ENCODE measurements around the gene C2.

The C2 gene

DNA sequence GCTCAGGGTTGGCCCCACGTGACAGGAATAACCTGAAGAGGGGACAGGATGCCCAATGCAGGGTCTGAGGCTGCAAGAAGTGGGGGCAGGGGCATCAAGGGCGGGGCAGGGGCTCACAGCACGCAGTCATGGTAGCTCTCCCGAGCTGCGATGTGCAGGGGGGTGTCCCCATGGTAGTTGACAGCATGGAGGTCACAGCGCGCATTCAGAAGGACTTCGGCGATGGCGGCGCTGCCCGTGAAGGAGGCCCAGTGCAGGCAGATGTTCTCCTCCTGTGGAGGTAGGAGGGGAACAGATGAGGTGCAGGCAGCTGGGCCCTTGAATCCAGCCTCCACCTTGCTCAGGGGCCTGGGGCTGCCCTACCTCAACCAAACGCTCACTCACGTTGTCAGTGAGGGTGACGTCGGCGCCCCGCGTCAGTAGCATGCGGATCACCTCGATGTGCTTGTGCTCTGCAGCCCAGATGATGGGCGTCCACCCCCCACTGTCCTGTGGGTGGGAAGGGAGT lies 42.9 kb upstream of the C2 start:
- Histone ChIP-seq H3K4me3 (ENCODE audit: low read depth in 1 of 2, low read length in 2 of 2) (no peak overlapping the region), H3K9me3 (ENCODE audit: insufficient read depth, low read length, severe bottlenecking) (no peaks in the 10 kb centered on the region), H3K4me1 (ENCODE audit: insufficient read depth, low read length) (no peaks in the 10 kb centered on the region), H3K4me2 (ENCODE audit: insufficient read depth, low read length) (no peak overlapping the region), H4K20me1 (ENCODE audit: insufficient read depth, low read length) (peaks cover 29% of the 10 kb centered on the region), H3K79me2 (ENCODE audit: insufficient read depth, low read length) (0 out of 2 replicates have a peak, but pooled peaks cover 4% of the 10 kb centered on the region), H3K36me3 (ENCODE audit: insufficient read depth, low read length) (peaks cover 95% of the 10 kb centered on the region), H2AFZ (ENCODE audit: low read depth, low read length) (no peak overlapping the region), H3K27ac (ENCODE audit: low read length) (no peak overlapping the region), H3K27me3 (ENCODE audit: insufficient read depth, low read length, poor library complexity) (no peaks in the 10 kb centered on the region), H3K9ac (ENCODE audit: low read depth, low read length) (no peak overlapping the region)
- ATAC-seq (ENCODE audit: insufficient read depth, low read depth), result no peak
- TF ChIP-seq, protein P1, sequence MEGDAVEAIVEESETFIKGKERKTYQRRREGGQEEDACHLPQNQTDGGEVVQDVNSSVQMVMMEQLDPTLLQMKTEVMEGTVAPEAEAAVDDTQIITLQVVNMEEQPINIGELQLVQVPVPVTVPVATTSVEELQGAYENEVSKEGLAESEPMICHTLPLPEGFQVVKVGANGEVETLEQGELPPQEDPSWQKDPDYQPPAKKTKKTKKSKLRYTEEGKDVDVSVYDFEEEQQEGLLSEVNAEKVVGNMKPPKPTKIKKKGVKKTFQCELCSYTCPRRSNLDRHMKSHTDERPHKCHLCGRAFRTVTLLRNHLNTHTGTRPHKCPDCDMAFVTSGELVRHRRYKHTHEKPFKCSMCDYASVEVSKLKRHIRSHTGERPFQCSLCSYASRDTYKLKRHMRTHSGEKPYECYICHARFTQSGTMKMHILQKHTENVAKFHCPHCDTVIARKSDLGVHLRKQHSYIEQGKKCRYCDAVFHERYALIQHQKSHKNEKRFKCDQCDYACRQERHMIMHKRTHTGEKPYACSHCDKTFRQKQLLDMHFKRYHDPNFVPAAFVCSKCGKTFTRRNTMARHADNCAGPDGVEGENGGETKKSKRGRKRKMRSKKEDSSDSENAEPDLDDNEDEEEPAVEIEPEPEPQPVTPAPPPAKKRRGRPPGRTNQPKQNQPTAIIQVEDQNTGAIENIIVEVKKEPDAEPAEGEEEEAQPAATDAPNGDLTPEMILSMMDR (IDR thresholded peaks at IDR 0.05; ENCODE audit: borderline replicate concordance, extremely low read depth, low read length, poor library complexity, severe bottlenecking), result no peak
- TF ChIP-seq EZH2 (IDR thresholded peaks at IDR 0.05; ENCODE audit: borderline replicate concordance, low read depth, low read length, severe bottlenecking), result no peak
- DNase-seq, result no peak

DNA sequence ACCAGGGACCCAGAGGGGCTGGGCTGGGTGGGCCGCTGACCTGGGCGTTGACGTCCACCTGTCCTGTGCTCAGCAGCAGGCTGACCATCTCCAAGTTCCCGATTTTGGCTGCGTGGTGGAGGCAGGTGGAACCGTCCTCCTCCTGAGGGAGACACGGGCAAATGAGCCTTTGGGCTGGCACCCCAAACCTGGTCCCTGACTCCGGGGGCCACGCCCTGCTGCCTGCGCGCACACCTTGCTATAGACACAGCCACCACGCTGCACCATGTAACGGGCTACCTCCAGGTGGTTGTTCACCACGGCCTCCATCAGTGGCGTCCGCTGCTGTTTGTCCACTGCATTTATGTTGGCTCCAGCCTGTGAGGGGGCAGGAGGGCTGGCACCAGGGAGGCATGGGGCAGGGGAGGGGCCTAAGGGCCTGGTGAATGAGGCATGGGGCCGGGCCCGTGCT lies 41.0 kb upstream of the C2 start:
- Histone ChIP-seq H2AFZ (ENCODE audit: low read depth, low read length) (no peak overlapping the region), H3K79me2 (ENCODE audit: insufficient read depth, low read length) (0 out of 2 replicates have a peak, but pooled peaks cover 4% of the 10 kb centered on the region), H3K4me2 (ENCODE audit: insufficient read depth, low read length) (no peak overlapping the region), H3K9ac (ENCODE audit: low read depth, low read length) (no peak overlapping the region), H3K36me3 (ENCODE audit: insufficient read depth, low read length) (peaks cover 88% of the 10 kb centered on the region), H3K9me3 (ENCODE audit: insufficient read depth, low read length, severe bottlenecking) (no peaks in the 10 kb centered on the region), H4K20me1 (ENCODE audit: insufficient read depth, low read length) (peaks cover 29% of the 10 kb centered on the region; the same call in 1 of the 2 replicates), H3K4me1 (ENCODE audit: insufficient read depth, low read length) (no peaks in the 10 kb centered on the region), H3K4me3 (ENCODE audit: low read depth in 1 of 2, low read length in 2 of 2) (no peak overlapping the region), H3K27me3 (ENCODE audit: insufficient read depth, low read length, poor library complexity) (no peaks in the 10 kb centered on the region), H3K27ac (ENCODE audit: low read length) (no peak overlapping the region)
- TF ChIP-seq, protein P1 (IDR thresholded peaks at IDR 0.05; ENCODE audit: borderline replicate concordance, extremely low read depth, low read length, poor library complexity, severe bottlenecking), result no peak
- no peak for TF ChIP-seq EZH2 (IDR thresholded peaks at IDR 0.05; ENCODE audit: borderline replicate concordance, low read depth, low read length, severe bottlenecking)
- no peak for ATAC-seq (ENCODE audit: insufficient read depth, low read depth)
- DNase-seq, result no peak

DNA sequence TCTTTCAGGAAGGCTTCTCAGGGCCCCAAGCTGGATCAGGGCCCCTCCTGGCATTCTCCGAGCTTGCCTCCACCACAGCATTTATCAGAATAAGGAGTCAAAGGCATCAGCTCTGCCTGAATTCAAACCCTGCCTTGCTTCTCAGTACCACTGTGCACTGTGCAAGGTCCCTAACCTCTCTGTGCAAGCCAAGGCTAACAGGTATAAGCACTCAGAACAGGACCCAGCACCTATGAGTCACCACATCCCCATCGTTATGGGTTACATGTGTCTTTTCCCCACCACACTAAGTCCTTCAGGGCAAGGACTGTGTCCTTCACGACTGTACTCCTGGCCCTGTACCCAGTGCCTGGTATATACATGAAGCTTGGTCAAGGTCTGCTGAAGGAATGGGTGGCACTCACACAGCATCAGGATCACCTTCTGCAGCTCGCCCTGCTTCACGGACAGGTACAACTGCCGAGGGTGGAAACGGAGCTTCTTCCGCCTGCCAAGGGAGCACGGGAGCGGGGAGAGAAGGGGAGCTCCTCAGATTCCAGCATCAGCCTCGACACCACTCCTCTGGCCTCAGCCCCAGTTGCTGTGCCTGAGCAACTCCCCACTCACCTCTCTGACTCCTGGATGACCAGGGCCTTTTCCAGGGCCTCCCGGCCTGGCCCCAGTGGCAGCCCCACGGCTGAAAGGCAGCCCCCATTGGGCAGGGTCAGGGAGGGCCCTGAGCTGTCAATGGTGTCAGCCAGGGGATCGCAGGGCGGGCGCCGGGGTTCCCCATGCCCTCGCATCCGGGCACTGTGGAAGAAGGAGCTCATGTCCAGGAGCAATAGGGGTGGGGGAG lies 40.1 kb upstream of the C2 start:
- Histone ChIP-seq H3K4me1 (ENCODE audit: insufficient read depth, low read length) (no peaks in the 10 kb centered on the region), H3K4me2 (ENCODE audit: insufficient read depth, low read length) (no peak overlapping the region), H3K27ac (ENCODE audit: low read length) (no peak overlapping the region), H3K9me3 (ENCODE audit: insufficient read depth, low read length, severe bottlenecking) (no peaks in the 10 kb centered on the region), H3K27me3 (ENCODE audit: insufficient read depth, low read length, poor library complexity) (no peaks in the 10 kb centered on the region), H4K20me1 (ENCODE audit: insufficient read depth, low read length) (peaks cover 29% of the 10 kb centered on the region; the same call in 1 of the 2 replicates), H3K79me2 (ENCODE audit: insufficient read depth, low read length) (0 out of 2 replicates have a peak, but pooled peaks cover 4% of the 10 kb centered on the region), H2AFZ (ENCODE audit: low read depth, low read length) (no peak overlapping the region), H3K36me3 (ENCODE audit: insufficient read depth, low read length) (peaks cover 90% of the 10 kb centered on the region), H3K4me3 (ENCODE audit: low read depth in 1 of 2, low read length in 2 of 2) (no peak overlapping the region), H3K9ac (ENCODE audit: low read depth, low read length) (no peak overlapping the region)
- TF ChIP-seq EZH2 (IDR thresholded peaks at IDR 0.05; ENCODE audit: borderline replicate concordance, low read depth, low read length, severe bottlenecking), result no peak
- TF ChIP-seq, protein P1 (IDR thresholded peaks at IDR 0.05; ENCODE audit: borderline replicate concordance, extremely low read depth, low read length, poor library complexity, severe bottlenecking), result no peak
- no peak for ATAC-seq (ENCODE audit: insufficient read depth, low read depth)
- no peak for DNase-seq
